IMR-90 (cell line): ENCODE measurements around the gene GLIS1. TPM values are rescaled to one million over a fixed set of nuclear protein-coding genes. Genes with fewer than 3 reads are reported as not detected.

Experiments
- ATAC-seq: fragments of 200-7000 bp; cut with Tn5 transposase; 2 replicates; pipeline ENCODE4 v1.9.1; 2020; ENCODE audit warnings: low read depth, mild to moderate bottlenecking, moderate library complexity
- BruUV-seq: library from RNA; stranded (reverse); fragments of 400-500 nt; replicated peaks from 2 replicates; lab custom pipeline; 2021; lab: Mats Ljungman, UMichigan
- CTCF ChIA-PET: fragments of 300-600 bp; formaldehyde crosslinking; extraction: SDS; loops from one replicate; lab custom pipeline; 2021; ENCODE audit warnings: antibody characterized with exemption; lab: Yijun Ruan, JAX
- POLR2A ChIA-PET: fragments of 300-600 bp; sonication (Branson Sonifier 250); formaldehyde crosslinking; loops from one replicate; lab custom pipeline; 2022; ENCODE audit warnings: antibody characterized with exemption; ENCODE audit not compliant: unreplicated experiment; lab: Charles Lee
- DNase-seq: peaks from one replicate; pipeline ENCODE4 v3.0.0; 2013
- H2AFZ ChIP-seq: replicated peaks from 2 replicates; pipeline ENCODE3; 2013; ENCODE audit warnings: low read length, mild to moderate bottlenecking; ENCODE audit not compliant: poor library complexity
- H2AK5ac ChIP-seq: 2 replicates; pipeline ENCODE4 v1.6.1; 2013; ENCODE audit warnings: low read depth, low read length, inconsistent platforms
- H2AK9ac ChIP-seq: replicated peaks from 2 replicates; pipeline ENCODE3; 2013; ENCODE audit warnings: mild to moderate bottlenecking, low read depth, low read length, moderate library complexity; ENCODE audit not compliant: poor library complexity
- H2BK120ac ChIP-seq: 2 replicates; pipeline ENCODE4 v1.6.1; 2013; ENCODE audit warnings: low read depth, low read length, inconsistent platforms
- H2BK15ac ChIP-seq: 3 replicates; pipeline ENCODE4 v1.6.1; 2013; ENCODE audit warnings: low read depth, low read length, inconsistent platforms
- H2BK20ac ChIP-seq: 2 replicates; pipeline ENCODE4 v1.6.1; 2013; ENCODE audit warnings: low read depth, mild to moderate bottlenecking, inconsistent platforms, low read length, moderate library complexity
- H2BK5ac ChIP-seq: 2 replicates; pipeline ENCODE4 v1.6.1; 2013; ENCODE audit warnings: mild to moderate bottlenecking, low read depth, low read length, inconsistent platforms; ENCODE audit not compliant: poor library complexity, severe bottlenecking
- H3K14ac ChIP-seq: replicated peaks from 2 replicates; pipeline ENCODE4 v1.6.1; 2013; ENCODE audit warnings: low read depth, low read length, inconsistent platforms
- H3K18ac ChIP-seq: 2 replicates; pipeline ENCODE4 v1.6.1; 2013; ENCODE audit warnings: low read depth, low read length, control low read depth
- H3K23ac ChIP-seq: 2 replicates; pipeline ENCODE4 v1.6.1; 2013; ENCODE audit warnings: low read depth, low read length, inconsistent platforms
- H3K27ac ChIP-seq: 2 replicates; pipeline ENCODE4 v1.5.1; 2013; ENCODE audit warnings: mild to moderate bottlenecking, control low read depth, low read length; ENCODE audit not compliant: insufficient read depth
- H3K27me3 ChIP-seq: 2 replicates; pipeline ENCODE4 v1.6.1; 2013; ENCODE audit warnings: low read length; ENCODE audit not compliant: control insufficient read depth, insufficient read depth
- H3K36me3 ChIP-seq: 2 replicates; pipeline ENCODE4 v1.6.1; 2013; ENCODE audit warnings: low read length, mixed read lengths; ENCODE audit not compliant: control insufficient read depth, insufficient read depth
- H3K4ac ChIP-seq: 2 replicates; pipeline ENCODE4 v1.6.1; 2013; ENCODE audit warnings: low read depth, low read length, inconsistent platforms
- H3K4me1 ChIP-seq: 2 replicates; pipeline ENCODE4 v1.6.1; 2013; ENCODE audit warnings: low read length, mixed read lengths; ENCODE audit not compliant: control insufficient read depth, insufficient read depth
- H3K4me2 ChIP-seq: 2 replicates; pipeline ENCODE4 v1.6.1; 2013; ENCODE audit warnings: low read depth, mild to moderate bottlenecking, control low read depth, low read length, moderate library complexity
- H3K4me3 ChIP-seq: 2 replicates; pipeline ENCODE4 v1.5.1; 2013; ENCODE audit warnings: low read depth, mild to moderate bottlenecking, control low read depth, low read length, moderate library complexity; ENCODE audit not compliant: insufficient read depth
- H3K56ac ChIP-seq: 2 replicates; pipeline ENCODE4 v1.6.1; 2013; ENCODE audit warnings: low read length, inconsistent platforms; ENCODE audit not compliant: insufficient read depth; ENCODE audit errors: extremely low read depth
- H3K79me1 ChIP-seq, 2 experiments: 2 replicates each; pipeline ENCODE4 v1.6.1; 2013; ENCODE audit warnings: low read length in 2 of 2, inconsistent platforms in 1 of 2, low read depth in 1 of 2
- H3K9ac ChIP-seq: 2 replicates; pipeline ENCODE4 v1.6.1; 2013; ENCODE audit warnings: low read depth, low read length, control low read depth
- H3K9me1 ChIP-seq: 2 replicates; pipeline ENCODE4 v1.6.1; 2013; ENCODE audit warnings: low read length, inconsistent platforms; ENCODE audit not compliant: insufficient read depth
- H3K9me3 ChIP-seq: 2 replicates; pipeline ENCODE4 v1.6.1; 2013; ENCODE audit warnings: low read length; ENCODE audit not compliant: control insufficient read depth, insufficient read depth
- H4K20me1 ChIP-seq: 2 replicates; pipeline ENCODE4 v1.6.1; 2013; ENCODE audit warnings: low read length, inconsistent platforms; ENCODE audit not compliant: insufficient read depth
- H4K5ac ChIP-seq: 2 replicates; pipeline ENCODE4 v1.6.1; 2013; ENCODE audit warnings: mild to moderate bottlenecking, low read depth, low read length, control low read depth
- H4K8ac ChIP-seq, 2 experiments: 2 replicates each; pipeline ENCODE4 v1.6.1; 2013; ENCODE audit warnings: low read depth in 2 of 2, low read length in 2 of 2, control low read depth in 1 of 2, inconsistent platforms in 1 of 2
- H4K91ac ChIP-seq: 2 replicates; pipeline ENCODE4 v1.6.1; 2013; ENCODE audit warnings: low read depth, low read length, inconsistent platforms; ENCODE audit not compliant: insufficient read depth
- BHLHE40 ChIP-seq: fragments of 150-350 bp; IDR thresholded peaks from 2 replicates; pipeline ENCODE4 v1.6.1; 2016; ENCODE audit warnings: mild to moderate bottlenecking, low read depth, low read length
- CHD1 ChIP-seq: IDR thresholded peaks from 2 replicates; pipeline ENCODE4 v1.6.1; 2012; ENCODE audit warnings: low read depth, low read length, improper control_type of control experiment
- FOS ChIP-seq: fragments of 150-350 bp; IDR thresholded peaks from 2 replicates; pipeline ENCODE4 v1.6.1; 2016; ENCODE audit warnings: low read depth, low read length
- MAFK ChIP-seq: IDR thresholded peaks from 2 replicates; pipeline ENCODE4 v1.6.1; 2012; ENCODE audit warnings: low read depth, low read length, improper control_type of control experiment
- MAZ ChIP-seq: IDR thresholded peaks from 2 replicates; pipeline ENCODE4 v1.6.1; 2012; ENCODE audit warnings: low read depth, mild to moderate bottlenecking, low read length, improper control_type of control experiment, moderate library complexity, borderline replicate concordance
- POLR2A ChIP-seq: IDR thresholded peaks from 2 replicates; pipeline ENCODE4 v1.6.1; 2012; ENCODE audit warnings: mild to moderate bottlenecking, low read depth, low read length
- RAD21 ChIP-seq: IDR thresholded peaks from 2 replicates; pipeline ENCODE4 v1.6.1; 2012; ENCODE audit warnings: low read length, improper control_type of control experiment
- SMC3 ChIP-seq: fragments of 150-350 bp; IDR thresholded peaks from 2 replicates; pipeline ENCODE4 v1.6.1; 2016; ENCODE audit warnings: low read depth, mild to moderate bottlenecking, antibody characterized with exemption, low read length, moderate library complexity
- WGBS, 2 experiments: methylation state at CpG; one replicate each; pipeline versions ENCODE4 v1.1.5 to v1.1.7; 2013; ENCODE audit warnings: missing lambda C conversion rate in 2 of 2; ENCODE audit not compliant: insufficient read length in 1 of 2; ENCODE audit errors: extremely low coverage in 2 of 2; 5-methylcytosine and 5-hydroxymethylcytosine counted together
- dilution Hi-C: fragments of 300-500 bp; cut with HindIII; formaldehyde crosslinking; loops from one replicate; pipeline ENCODE4 v1.14.3; 2018; ENCODE audit warnings: low sequenced_read_pairs; ENCODE audit not compliant: unreplicated experiment
- in situ Hi-C: fragments of 300-500 bp; cut with MboI; formaldehyde crosslinking; loops from 3 replicates; pipeline ENCODE4 v1.14.3; 2019; ENCODE audit warnings: low sequenced_read_pairs, inconsistent platforms, mixed read lengths
- intact Hi-C: fragments of 100-400 bp; cut with micrococcal nuclease; formaldehyde crosslinking; loops from 2 replicates; pipeline ENCODE4 v1.10.0; 2022
- polyA plus RNA-seq, 3 experiments: library from polyadenylated mRNA; depleted of rRNA; stranded (reverse); fragments of >200 nt; gene quantifications; 2 replicates each; pipeline ENCODE4 v1.2.3, GENCODE V29; 2012; ENCODE audit warnings: low replicate concordance in 1 of 3
- total RNA-seq: library from RNA; depleted of rRNA; stranded (reverse); fragments of >200 nt; gene quantifications from 2 replicates; pipeline ENCODE4 v1.2.3, GENCODE V29; 2012

GLIS1 gene
- total and polyA plus RNA-seq, 2 of the 4 experiments (the other 2 are of a cell fraction), result 0.18 to 2.3 TPM

DNA sequence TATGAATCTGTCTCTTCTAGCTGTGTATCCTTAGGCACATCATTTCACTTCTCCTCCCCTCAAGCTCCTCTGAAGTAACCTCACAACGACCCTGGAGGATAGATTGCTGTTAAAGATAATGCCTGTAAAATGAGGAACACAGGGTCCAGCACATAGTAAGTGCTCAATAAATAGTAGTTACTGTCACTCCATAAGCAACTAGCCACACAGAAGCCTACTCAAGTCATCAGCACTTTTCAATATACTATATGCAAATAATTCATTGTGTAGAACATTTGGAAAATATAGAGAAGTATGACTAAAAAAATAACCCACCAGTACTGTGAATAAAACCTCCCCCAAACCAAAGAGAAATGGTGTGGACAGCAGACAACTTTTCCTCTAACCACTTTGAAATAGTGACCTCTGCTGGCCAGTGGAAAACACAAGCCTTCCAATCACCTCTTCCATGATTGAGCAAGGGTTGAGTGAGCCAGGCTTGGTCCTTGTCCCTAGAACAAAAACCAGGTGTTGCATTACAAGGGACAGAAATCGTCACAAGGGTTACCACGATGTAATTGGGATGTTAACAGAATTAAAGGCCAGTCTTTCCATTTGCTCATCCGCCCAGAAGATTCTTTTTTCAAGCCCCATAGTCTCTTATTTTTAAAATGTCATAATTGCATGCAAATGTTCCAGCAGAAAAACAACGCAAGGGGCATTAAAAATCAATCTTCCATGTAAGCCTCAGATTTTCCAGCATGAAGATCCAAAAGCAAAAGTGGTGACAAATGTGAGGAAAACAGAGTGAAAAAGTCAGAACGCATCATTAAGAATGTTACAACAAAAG lies 15.7 kb upstream of the GLIS1 start (continued):
- TF ChIP-seq RAD21 (peak; percentile 92), FOS (no peak)

DNA sequence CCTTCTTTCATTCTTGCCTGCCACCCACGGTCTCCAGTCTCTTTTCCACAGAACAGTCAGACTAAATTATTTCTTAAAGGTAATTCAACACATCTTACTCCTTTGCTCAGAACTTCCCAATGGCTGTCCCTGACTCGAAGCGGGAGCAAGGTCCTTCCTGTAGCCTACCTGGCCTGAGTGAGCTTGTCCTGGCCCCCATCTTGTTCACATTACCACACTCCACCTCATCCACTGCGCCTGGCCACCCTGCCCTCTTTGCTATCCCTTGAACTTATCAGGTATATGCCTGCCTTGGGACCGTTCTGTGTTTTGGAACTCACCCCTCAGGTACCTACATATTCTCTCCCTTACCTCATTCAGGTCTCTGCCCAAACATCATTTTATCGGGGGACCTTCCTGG lies 13.3 kb upstream of the GLIS1 start:
- Histone ChIP-seq H4K8ac (no peak overlapping the region), H4K91ac (no peak overlapping the region), H4K20me1 (peaks cover 3% of the 10 kb centered on the region; the same call in 1 of the 2 replicates), H3K56ac (no peak overlapping the region), H3K79me1 (no peaks in the 10 kb centered on the region), H3K4ac (no peak overlapping the region), H4K5ac (no peak overlapping the region), H3K27ac (no peak overlapping the region), H2BK20ac (no peak overlapping the region), H2AFZ (no peak overlapping the region), H3K36me3 (no peaks in the 10 kb centered on the region), H3K9me1 (no peaks in the 10 kb centered on the region), H3K27me3 (peaks cover 8% of the 10 kb centered on the region), H2AK9ac (no peak overlapping the region), H3K14ac (no peak overlapping the region), H3K18ac (no peak overlapping the region), H3K4me2 (no peak overlapping the region), H3K9me3 (peaks cover 1% of the 10 kb centered on the region; the same call in 1 of the 2 replicates), H3K4me1 (no peaks in the 10 kb centered on the region), H3K9ac (no peak overlapping the region), H2BK5ac (no peak overlapping the region), H2BK120ac (no peak overlapping the region), H2AK5ac (peak overlapping the region; percentile 14; the same call in 1 of the 2 replicates), H3K4me3 (no peak overlapping the region), H3K23ac (no peak overlapping the region), H2BK15ac (no peak overlapping the region; the same call in 2 of the 3 replicates)
- dilution Hi-C loops, result no loop called here
- ATAC-seq (no peak), DNase-seq (no peak)
- intact Hi-C loops, result loop anchor here (5.0 kb wide), 1 partner anchor 190 kb away; no protein-coding TSS in a partner anchor
- ChIA-PET POLR2A (no interaction called here), CTCF (no interaction called here)
- 76% methylated on average over 4 of the region's 6 CpGs; no CpG with 5 or more reads in 1 of the 2 experiments for WGBS, 2 experiments
- BruUV-seq, result no TSS peak
- no peak for TF ChIP-seq RAD21
- TF ChIP-seq POLR2A, result no peak
- no peak for TF ChIP-seq CHD1
- TF ChIP-seq BHLHE40, result no peak
- no peak for TF ChIP-seq SMC3
- TF ChIP-seq MAFK, result no peak
- TF ChIP-seq MAZ, result no peak
- in situ Hi-C loops, result no loop called here
